ENCODE measurements around the gene MCTS1.
A peak's percentile ranks its signal among the peaks of the same experiment; 100 is the strongest.
"Not testable (repeated sequence)": the region's sequence is repeated elsewhere in the genome, so short reads cannot be mapped to it uniquely, and the experiment has no call there.

MCTS1 gene

DNA sequence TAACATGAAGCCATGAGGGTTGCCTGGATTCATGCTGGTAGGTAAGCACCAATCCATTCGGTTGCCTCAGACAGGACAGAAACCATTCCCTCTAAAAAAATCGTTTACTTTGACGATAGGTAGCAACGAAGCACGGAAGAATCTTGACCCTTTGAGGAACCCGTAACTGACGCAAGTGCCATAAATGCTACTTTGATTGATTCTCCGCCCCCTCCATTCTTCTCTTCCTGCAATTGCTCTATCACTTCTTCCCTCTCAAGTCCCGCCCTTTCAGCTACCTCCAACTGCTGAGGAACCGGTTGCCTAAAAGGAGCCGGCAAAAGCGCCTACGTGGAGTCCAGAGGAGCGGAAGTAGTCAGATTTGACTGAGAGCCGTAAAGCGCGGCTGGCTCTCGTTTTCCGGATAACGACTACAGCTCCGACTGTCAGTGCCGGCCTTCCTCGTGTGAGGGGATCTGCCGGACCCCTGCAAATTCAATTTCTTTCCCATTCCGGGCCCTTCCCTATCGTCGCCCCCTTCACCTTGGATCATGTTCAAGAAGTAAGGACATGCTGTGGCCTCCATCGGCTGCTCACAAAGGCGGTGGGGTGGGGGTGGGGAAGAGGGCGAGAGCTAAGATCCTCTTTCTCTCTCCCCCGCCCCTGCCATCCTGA lies at the start of gene MCTS1:
TSS of gene MCTS1 (plus strand) at position 395 of the 654 bp plus-strand sequence. CDS start at position 531, 136 bp downstream.
- DNase-seq (ENCODE audit: low read depth in 1 of 2, low spot score in 1 of 2), result peak; percentile 33 to 71

GRCh38 chrX:120556251-120556650 lies 47.6 kb upstream of the MCTS1 start:
- DNase-seq (ENCODE audit: low read depth in 1 of 2, low spot score in 1 of 2), result no peak

GRCh38 chrX:120559804-120560203 lies 44.1 kb upstream of the MCTS1 start:
- no peak for DNase-seq (ENCODE audit: low read depth in 1 of 2, low spot score in 1 of 2)

- DNase-seq (ENCODE audit: low read depth in 1 of 2, low spot score in 1 of 2), result peak in 1 of 2 donors; percentile 11
Measured at GRCh38 chrX:120560405-120560841, 43.5 kb upstream of the MCTS1 start.

- peak; percentile 69 to 85 for DNase-seq (ENCODE audit: low read depth in 1 of 2, low spot score in 1 of 2)
Measured at GRCh38 chrX:120560842-120561633, 42.9 kb upstream of the MCTS1 start, which contains the start of gene CUL4B. Gene CUL4B, minus strand, starts transcription at chrX:120560962. Its CDS starts 324 bp downstream, at chrX:120560638.

DNA sequence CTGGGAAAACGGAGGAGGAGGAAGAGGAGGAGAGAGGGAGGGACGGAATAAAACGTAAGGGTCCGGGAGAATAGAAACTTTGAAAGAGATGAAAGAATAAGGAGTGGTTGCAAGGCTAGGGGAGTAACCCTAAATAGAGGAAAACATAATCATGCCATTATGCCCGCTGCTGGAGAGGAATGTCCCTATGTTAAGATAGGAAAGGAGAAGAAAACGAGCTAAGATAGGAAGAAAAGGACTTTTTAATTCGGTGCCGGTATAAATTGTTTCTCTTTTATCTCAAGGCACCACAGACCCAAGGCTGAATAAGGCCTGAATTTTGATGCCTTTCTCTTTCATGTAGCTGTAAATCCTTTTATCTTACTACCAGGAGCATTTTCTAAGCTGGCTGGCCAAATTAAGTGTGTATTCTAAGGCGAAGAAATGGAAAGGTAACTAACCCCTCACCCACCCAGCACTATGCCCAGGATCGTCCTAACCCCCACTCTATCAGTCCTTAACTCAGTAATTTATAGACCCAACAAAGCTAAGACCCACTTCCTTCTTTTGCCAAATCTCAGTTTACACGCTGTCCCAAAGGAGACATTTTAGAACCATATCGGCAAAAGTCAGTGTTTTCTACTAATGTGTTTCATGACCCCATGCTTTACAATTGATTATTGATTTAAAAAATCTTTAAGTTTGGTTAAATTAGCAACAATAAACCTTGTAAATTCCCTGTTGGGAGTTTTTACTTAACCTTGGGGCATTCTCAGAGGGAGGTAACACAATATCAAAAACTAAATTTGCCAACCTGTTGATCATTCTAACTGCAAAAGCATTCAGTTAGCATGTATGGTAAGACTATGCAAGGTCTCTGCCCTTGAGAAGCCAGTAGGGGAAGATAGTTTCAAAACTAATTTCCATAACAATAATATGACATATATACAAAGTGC lies 42.0 kb upstream of the MCTS1 start:
- no peak for DNase-seq (ENCODE audit: low read depth in 1 of 2, low spot score in 1 of 2)

GRCh38 chrX:120562569-120562926 lies 41.4 kb upstream of the MCTS1 start:
- DNase-seq (ENCODE audit: low read depth in 1 of 2, low spot score in 1 of 2), result no peak

GRCh38 chrX:120564925-120565324 lies 39.0 kb upstream of the MCTS1 start:
- no peak for DNase-seq (ENCODE audit: low read depth in 1 of 2, low spot score in 1 of 2)

DNA sequence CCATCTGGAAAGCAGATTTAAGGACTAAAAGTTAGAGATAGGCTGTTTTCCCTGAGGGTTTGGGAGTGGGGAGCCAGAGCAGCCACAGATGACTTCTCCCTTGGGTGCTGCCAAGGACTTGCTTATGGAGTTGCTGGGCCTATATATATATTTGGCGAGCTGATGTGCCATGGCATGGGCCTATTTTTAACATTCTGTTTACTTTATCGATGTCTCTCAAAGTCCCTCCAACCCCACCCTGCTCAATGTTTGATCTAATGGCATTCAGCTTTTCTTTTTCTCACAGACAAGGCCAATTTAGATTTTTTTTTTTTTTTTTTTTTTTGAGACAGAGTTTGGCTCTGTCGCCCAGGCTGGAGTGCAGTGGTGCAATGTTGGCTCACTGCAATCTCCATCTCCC lies 37.1 kb upstream of the MCTS1 start:
- DNase-seq (ENCODE audit: low read depth in 1 of 2, low spot score in 1 of 2), result no peak

- DNase-seq (ENCODE audit: low read depth in 1 of 2, low spot score in 1 of 2), result no peak
Measured at GRCh38 chrX:120568035-120568434, 35.9 kb upstream of the MCTS1 start.

DNA sequence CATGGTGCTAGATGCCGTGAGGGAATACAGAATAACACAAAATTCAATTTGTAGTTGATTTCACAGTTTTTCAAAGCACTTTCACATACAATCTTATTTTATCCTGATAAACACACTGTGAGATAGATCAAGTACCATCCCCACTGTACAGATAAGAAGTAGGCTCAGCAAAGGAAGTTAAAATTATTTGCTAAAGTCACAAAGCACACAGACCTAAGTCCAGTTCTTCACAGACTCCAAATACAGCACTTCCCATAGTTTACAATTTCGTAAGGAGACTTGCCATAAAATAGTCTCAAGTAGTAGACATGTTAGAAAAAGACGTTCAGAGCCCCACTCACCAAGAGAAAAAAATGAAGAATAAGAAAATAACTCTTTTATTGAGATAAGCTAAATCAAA lies 35.3 kb upstream of the MCTS1 start:
- no peak for DNase-seq (ENCODE audit: low read depth in 1 of 2, low spot score in 1 of 2)

DNA sequence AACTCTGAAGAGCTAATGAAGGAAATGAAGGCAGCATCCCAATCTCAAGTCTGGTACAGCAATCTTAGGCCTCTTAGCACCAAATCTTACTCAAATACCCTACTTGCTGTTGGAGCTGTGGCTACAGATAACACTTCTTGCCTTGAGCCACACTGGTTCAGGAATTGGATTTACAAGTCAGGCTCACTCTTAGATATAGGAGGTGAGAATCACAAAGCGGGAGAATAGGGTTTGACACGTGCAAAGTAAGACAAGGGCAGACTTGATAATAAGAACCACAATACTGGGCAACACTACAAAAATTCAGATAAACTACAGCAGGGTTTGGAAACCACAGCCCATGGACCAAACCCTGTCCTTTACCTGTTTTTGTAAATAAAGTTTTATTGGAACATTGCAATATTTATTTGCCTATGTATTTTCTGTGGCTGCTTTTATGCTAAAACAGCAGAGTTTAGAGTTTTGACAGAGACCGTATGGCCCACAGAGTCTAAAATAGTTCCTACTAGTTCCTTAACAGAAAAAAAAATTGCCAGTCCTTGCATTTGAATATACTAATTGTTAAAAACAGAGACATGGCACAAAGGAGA lies 33.8 kb upstream of the MCTS1 start:
- DNase-seq (ENCODE audit: low read depth in 1 of 2, low spot score in 1 of 2), result no peak

- not testable (repeated sequence) for DNase-seq (ENCODE audit: low read depth in 1 of 2, low spot score in 1 of 2)
Measured at GRCh38 chrX:120573806-120574205, 30.1 kb upstream of the MCTS1 start.

- DNase-seq (ENCODE audit: low read depth in 1 of 2, low spot score in 1 of 2), result no peak
Measured at GRCh38 chrX:120575379-120576114, 28.4 kb upstream of the MCTS1 start.

GRCh38 chrX:120585702-120586101 lies 18.2 kb upstream of the MCTS1 start:
- DNase-seq (ENCODE audit: low read depth in 1 of 2, low spot score in 1 of 2), result no peak

DNA sequence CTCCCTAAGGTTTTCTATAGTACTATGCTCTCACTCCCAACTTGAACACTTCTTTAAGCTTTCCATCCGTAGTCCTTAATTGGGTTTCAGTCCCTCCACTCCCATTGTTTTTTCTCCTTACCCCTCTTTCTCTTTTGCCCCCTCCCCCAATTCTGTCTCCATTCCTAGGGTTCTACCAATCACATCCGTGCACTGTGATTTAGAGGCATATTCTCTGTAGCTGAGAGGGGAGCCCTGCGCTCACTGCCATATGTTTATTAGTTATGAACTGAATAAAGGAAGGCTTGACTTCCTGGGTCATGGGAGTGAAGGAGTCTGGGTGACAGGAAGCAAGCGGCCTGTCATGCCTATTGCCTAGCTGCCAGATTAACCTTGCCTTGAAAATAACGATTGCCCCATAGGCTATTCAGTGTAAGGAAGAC lies 471 bp downstream of the MCTS1 start:
- DNase-seq (ENCODE audit: low read depth in 1 of 2, low spot score in 1 of 2), result peak in 1 of 2 donors; percentile 15

DNA sequence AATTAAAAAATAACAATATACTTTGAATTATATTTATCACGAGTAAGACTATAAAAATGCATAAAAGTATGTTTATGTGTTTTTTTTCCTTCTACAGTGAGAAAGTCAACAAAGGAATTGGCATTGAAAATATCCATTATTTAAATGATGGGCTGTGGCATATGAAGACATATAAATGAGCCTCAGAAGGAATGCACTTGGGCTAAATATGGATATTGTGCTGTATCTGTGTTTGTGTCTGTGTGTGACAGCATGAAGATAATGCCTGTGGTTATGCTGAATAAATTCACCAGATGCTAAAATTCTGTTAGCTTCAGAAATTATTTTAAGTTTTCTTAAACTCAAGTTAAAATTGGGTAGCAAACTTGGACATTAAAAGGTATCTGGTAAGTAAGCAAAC lies 8.2 kb downstream of the MCTS1 start:
- DNase-seq (ENCODE audit: low read depth in 1 of 2, low spot score in 1 of 2), result no peak

DNA sequence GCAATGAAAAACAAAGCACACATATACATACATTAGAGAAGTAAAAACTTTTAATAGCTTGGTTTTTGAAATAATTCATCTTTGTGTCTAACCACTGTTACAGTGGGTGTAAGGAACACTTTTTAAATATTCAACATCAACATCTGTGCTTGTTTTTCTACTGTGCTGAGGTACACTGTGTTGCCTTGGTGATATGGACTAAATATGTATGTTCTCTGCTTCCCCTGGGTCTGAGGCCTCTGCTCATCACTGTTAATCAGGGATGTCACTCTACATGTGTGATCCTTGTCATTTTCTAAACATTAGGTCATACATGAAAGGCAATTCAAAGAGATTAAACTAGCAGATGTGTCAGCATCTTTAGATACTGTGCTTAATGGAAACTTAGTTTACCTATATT lies 10.9 kb downstream of the MCTS1 start:
- DNase-seq (ENCODE audit: low read depth in 1 of 2, low spot score in 1 of 2), result no peak

DNA sequence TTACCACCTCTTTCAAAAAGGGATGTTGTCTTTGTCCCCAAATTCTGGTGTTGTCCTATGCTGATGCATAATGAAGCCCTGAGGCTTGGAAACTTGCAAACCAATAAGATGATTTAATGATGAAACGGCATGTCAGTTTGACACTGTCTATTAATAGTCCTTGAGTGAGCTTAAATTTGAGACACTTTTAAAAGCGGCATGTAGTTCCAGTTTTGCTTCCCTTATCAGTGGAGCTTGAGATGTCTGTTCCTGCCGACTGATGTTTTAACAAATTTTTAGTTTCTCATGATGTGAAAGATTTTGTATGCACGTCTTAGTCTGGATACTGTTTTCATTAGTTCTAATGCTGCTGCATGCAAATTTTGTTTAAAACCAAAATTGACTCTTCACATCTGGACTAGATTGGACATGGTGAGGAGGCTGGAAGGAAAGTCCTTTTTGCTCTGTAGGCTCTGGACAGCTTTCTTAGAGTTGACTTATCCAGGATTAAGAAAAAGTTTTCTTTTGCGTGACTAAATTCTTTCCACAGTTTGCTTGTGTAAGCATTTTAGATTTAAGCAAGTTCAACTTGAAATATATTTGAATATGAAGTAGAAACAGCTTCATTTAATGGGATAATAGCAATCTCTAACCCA lies 14.2 kb downstream of the MCTS1 start:
- no peak for DNase-seq (ENCODE audit: low read depth in 1 of 2, low spot score in 1 of 2)

GRCh38 chrX:120625371-120625770 lies 21.5 kb downstream of the MCTS1 start:
- DNase-seq (ENCODE audit: low read depth in 1 of 2, low spot score in 1 of 2), result no peak
